Tracheal epithelial cell (primary cell): ENCODE data around the gene INSIG1. TPM values are rescaled to one million over a fixed set of nuclear protein-coding genes. Genes with fewer than 3 reads are reported as not detected.

Experiments
- total RNA-seq: library from RNA; depleted of rRNA; stranded (reverse); fragments of >200 nt; gene quantifications from 2 replicates; pipeline ENCODE4 v1.2.1, GENCODE V29; 2014

Gene INSIG1
- 109 and 214 TPM in 2 replicates for total RNA-seq

GRCh38 chr7:155297517-155298287 is at the start of gene INSIG1:
Gene INSIG1, plus strand, starts transcription at chr7:155297878. Its CDS starts 408 bp downstream, at chr7:155298286.

Other genes with a start within 250 kb of the INSIG1 start
- not detected in 2 replicates for gene HTR5A, start 227.6 kb upstream of the INSIG1 start, total RNA-seq
- not detected in 2 replicates for gene EN2, start 160.3 kb downstream of the INSIG1 start, total RNA-seq
- not detected in 2 replicates for gene CNPY1, start 248.7 kb downstream of the INSIG1 start, total RNA-seq